Aortic smooth muscle cell (primary cell): Measurements from ENCODE around the gene TGM2. TPM values are rescaled to one million over a fixed set of nuclear protein-coding genes. Genes with fewer than 3 reads are reported as not detected.

Source experiments
- total RNA-seq: library from RNA; depleted of rRNA; stranded (reverse); fragments of >200 nt; gene quantifications from 2 replicates; pipeline ENCODE4 v1.2.3, GENCODE V29; 2014

TGM2 gene
- 592 and 749 TPM in 2 replicates for total RNA-seq

GRCh38 chr20:38165089-38165965, at the start of gene TGM2:
TSS of gene TGM2 (minus strand) at chr20:38165270. CDS start at chr20:38165198, 72 bp downstream.

Other genes with a start within 250 kb of the TGM2 start
- 15.1 and 15.6 TPM in 2 replicates for gene TTI1, start 131.8 kb downstream of the TGM2 start, total RNA-seq
- 15.5 and 18.8 TPM in 2 replicates for gene RPRD1B, start 131.5 kb downstream of the TGM2 start, total RNA-seq
- gene KIAA1755, start 95.5 kb upstream of the TGM2 start, total RNA-seq = 5.8 and 10.0 TPM in 2 replicates
- gene BPI, start 138.9 kb upstream of the TGM2 start, total RNA-seq = 0.50 and 0.79 TPM in 2 replicates
- gene LBP, start 181.2 kb upstream of the TGM2 start, total RNA-seq = 0.26 TPM in 1 of 2 replicates, not detected in the other